HEK293 (cell line): ENCODE measurements around the gene GPR84.

Experiments
- ATF2 ChIP-seq: fragments of 450-650 bp; formaldehyde crosslinking; IDR thresholded peaks from 2 replicates; pipeline ENCODE4 v1.5.1; 2016; ENCODE audit warnings: missing biosample characterization, missing genetic modification characterization, low read depth
- BCL11B ChIP-seq: fragments of 450-650 bp; formaldehyde crosslinking; IDR thresholded peaks from 2 replicates; pipeline ENCODE4 v1.5.1; 2016; ENCODE audit warnings: low read depth, missing biosample characterization, missing genetic modification characterization
- MEIS1 ChIP-seq: sonication (generic); formaldehyde crosslinking; IDR thresholded peaks from 2 replicates; pipeline ENCODE4 v1.8.1; 2022; ENCODE audit warnings: missing genetic modification reagents, mild to moderate bottlenecking, borderline replicate concordance
- PATZ1 ChIP-seq: fragments of 450-650 bp; formaldehyde crosslinking; IDR thresholded peaks from 2 replicates; pipeline ENCODE4 v1.5.1; 2016; ENCODE audit warnings: missing biosample characterization, missing genetic modification characterization
- PRDM2 ChIP-seq: fragments of 450-650 bp; formaldehyde crosslinking; IDR thresholded peaks from 2 replicates; pipeline ENCODE4 v1.5.1; 2016; ENCODE audit warnings: missing biosample characterization, missing genetic modification characterization, borderline replicate concordance
- PRDM6 ChIP-seq: fragments of 450-650 bp; formaldehyde crosslinking; IDR thresholded peaks from 2 replicates; pipeline ENCODE4 v1.5.1; 2017; ENCODE audit warnings: missing biosample characterization, missing genetic modification characterization
- SCRT2 ChIP-seq: fragments of 450-650 bp; formaldehyde crosslinking; IDR thresholded peaks from 2 replicates; pipeline ENCODE4 v1.5.1; 2016; ENCODE audit warnings: missing biosample characterization, missing genetic modification characterization
- ZBTB44 ChIP-seq: fragments of 450-650 bp; IDR thresholded peaks from 2 replicates; pipeline ENCODE4 v1.5.1; 2018; ENCODE audit warnings: missing biosample characterization, mild to moderate bottlenecking, missing genetic modification characterization
- ZBTB7A ChIP-seq: fragments of 450-650 bp; formaldehyde crosslinking; IDR thresholded peaks from 2 replicates; pipeline ENCODE4 v1.5.1; 2016; ENCODE audit warnings: low read depth, missing biosample characterization, missing genetic modification characterization
- ZEB2 ChIP-seq: fragments of 450-650 bp; formaldehyde crosslinking; IDR thresholded peaks from 2 replicates; pipeline ENCODE4 v1.5.1; 2016; ENCODE audit warnings: missing biosample characterization, missing genetic modification characterization
- ZFP41 ChIP-seq: fragments of 450-650 bp; formaldehyde crosslinking; IDR thresholded peaks from 2 replicates; pipeline ENCODE4 v1.5.1; 2016; ENCODE audit warnings: missing biosample characterization, missing genetic modification characterization, borderline replicate concordance
- ZNF148 ChIP-seq: fragments of 450-650 bp; formaldehyde crosslinking; IDR thresholded peaks from 2 replicates; pipeline ENCODE4 v1.5.0; 2017; ENCODE audit warnings: missing biosample characterization, missing genetic modification characterization, borderline replicate concordance
- ZNF341 ChIP-seq: fragments of 450-650 bp; formaldehyde crosslinking; IDR thresholded peaks from 2 replicates; pipeline ENCODE4; 2016; ENCODE audit warnings: low read depth, missing biosample characterization, missing genetic modification characterization
- ZNF391 ChIP-seq: fragments of 450-650 bp; formaldehyde crosslinking; IDR thresholded peaks from 2 replicates; pipeline ENCODE4 v1.5.1; 2016; ENCODE audit warnings: low read depth, missing biosample characterization, missing genetic modification characterization, borderline replicate concordance
- ZNF449 ChIP-seq: fragments of 450-650 bp; formaldehyde crosslinking; IDR thresholded peaks from 2 replicates; pipeline ENCODE4 v1.5.1; 2017; ENCODE audit warnings: missing biosample characterization, mild to moderate bottlenecking, missing genetic modification characterization, moderate library complexity
- ZNF48 ChIP-seq: fragments of 450-650 bp; formaldehyde crosslinking; IDR thresholded peaks from 2 replicates; pipeline ENCODE4 v1.5.1; 2016; ENCODE audit warnings: missing biosample characterization, missing genetic modification characterization
- ZNF639 ChIP-seq: fragments of 450-650 bp; formaldehyde crosslinking; IDR thresholded peaks from 2 replicates; pipeline ENCODE4 v1.5.1; 2016; ENCODE audit warnings: missing biosample characterization, missing genetic modification characterization
- ZNF792 ChIP-seq: fragments of 450-650 bp; formaldehyde crosslinking; IDR thresholded peaks from 2 replicates; pipeline ENCODE4 v1.5.1; 2016; ENCODE audit warnings: missing biosample characterization, missing genetic modification characterization

The GPR84 gene

GRCh38 chr12:54358945-54359761 is 5.1 kb downstream of the GPR84 start (continued):
- no peak; the same call in 1 of the 2 replicates for TF ChIP-seq PRDM6 (tag by site-specific recombination)
- peak; percentile 94 for TF ChIP-seq ZEB2 (tag by site-specific recombination)
- TF ChIP-seq ZNF449: peak; percentile 70
- peak; percentile 55; the same call in 1 of the 2 replicates for TF ChIP-seq ZNF148 (tag by site-specific recombination)
- peak; percentile 95 for TF ChIP-seq BCL11B (tag by site-specific recombination)
- no peak for TF ChIP-seq ZFP41 (tag by site-specific recombination)
- peak; percentile 98 for TF ChIP-seq ZNF341 (tag by site-specific recombination)
- TF ChIP-seq MEIS1 (CRISPR knock-in tag): peak; percentile 94
- TF ChIP-seq ZNF48 (tag by site-specific recombination): no peak; the same call in 1 of the 2 replicates
- peak; percentile 84 for TF ChIP-seq ZBTB44
- TF ChIP-seq ATF2 (tag by site-specific recombination): peak; percentile 67
- TF ChIP-seq SCRT2 (tag by site-specific recombination): peak; percentile 95
- TF ChIP-seq ZNF639 (tag by site-specific recombination): peak; percentile 99
- peak; percentile 62; the same call in 1 of the 2 replicates for TF ChIP-seq PRDM2 (tag by site-specific recombination)
- TF ChIP-seq ZNF391: peak; percentile 95
- TF ChIP-seq ZBTB7A (tag by site-specific recombination): peak; percentile 95
- TF ChIP-seq ZNF792: peak; percentile 31; the same call in 1 of the 2 replicates
- TF ChIP-seq PATZ1 (tag by site-specific recombination): peak; percentile 100
